GM12874 (cell line): ENCODE data around the gene PLCH2.

Experiments used
- TF ChIP-seq, protein P1 (sequence below): IDR thresholded peaks from 2 replicates; pipeline ENCODE4 v1.5.1; 2011; ENCODE audit warnings: low read depth, mild to moderate bottlenecking, control low read depth, low read length, moderate library complexity; ENCODE audit not compliant: insufficient read depth

PLCH2 gene

DNA sequence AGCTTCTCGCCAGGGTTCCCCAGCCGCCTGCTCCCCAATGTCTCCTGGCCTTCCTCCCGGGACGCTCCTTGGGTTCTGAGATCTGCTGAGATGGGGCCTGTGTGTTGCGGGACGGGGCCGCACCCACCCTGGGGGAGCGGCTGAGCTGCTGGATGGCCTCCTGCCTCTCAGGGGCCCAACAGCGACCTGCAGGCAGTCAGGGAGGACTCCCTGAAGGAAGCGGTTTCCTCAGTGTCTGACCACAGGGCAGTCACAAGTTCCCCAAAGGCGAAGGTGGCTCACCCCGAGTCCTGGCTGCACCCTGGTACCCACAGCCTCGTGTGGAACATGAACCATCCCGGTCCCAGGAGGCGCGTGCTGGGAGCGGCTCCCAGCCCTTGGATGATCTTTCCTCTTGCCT is 18.6 kb upstream of the PLCH2 start:
- TF ChIP-seq, protein P1, sequence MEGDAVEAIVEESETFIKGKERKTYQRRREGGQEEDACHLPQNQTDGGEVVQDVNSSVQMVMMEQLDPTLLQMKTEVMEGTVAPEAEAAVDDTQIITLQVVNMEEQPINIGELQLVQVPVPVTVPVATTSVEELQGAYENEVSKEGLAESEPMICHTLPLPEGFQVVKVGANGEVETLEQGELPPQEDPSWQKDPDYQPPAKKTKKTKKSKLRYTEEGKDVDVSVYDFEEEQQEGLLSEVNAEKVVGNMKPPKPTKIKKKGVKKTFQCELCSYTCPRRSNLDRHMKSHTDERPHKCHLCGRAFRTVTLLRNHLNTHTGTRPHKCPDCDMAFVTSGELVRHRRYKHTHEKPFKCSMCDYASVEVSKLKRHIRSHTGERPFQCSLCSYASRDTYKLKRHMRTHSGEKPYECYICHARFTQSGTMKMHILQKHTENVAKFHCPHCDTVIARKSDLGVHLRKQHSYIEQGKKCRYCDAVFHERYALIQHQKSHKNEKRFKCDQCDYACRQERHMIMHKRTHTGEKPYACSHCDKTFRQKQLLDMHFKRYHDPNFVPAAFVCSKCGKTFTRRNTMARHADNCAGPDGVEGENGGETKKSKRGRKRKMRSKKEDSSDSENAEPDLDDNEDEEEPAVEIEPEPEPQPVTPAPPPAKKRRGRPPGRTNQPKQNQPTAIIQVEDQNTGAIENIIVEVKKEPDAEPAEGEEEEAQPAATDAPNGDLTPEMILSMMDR: no peak

DNA sequence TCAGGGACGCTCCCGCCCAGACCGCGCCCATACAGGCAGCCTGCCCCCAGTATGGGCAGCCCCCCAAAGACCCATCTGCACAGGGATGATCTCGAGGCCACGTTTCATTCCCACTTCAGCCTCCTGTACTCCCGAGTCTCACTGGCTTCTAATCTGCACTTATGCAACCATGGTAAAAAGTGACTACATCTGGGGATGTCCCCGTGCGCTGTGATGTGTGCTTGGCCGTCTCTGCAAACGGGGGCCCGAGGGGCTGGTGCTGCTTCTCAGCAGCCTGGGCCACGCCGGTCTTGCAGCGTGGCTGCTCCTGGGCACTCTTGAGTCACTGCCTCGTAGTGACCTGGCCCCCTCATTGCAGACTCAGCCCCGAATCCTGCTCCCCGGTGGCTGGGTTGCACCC is 17.4 kb upstream of the PLCH2 start:
- TF ChIP-seq, protein P1: no peak

DNA sequence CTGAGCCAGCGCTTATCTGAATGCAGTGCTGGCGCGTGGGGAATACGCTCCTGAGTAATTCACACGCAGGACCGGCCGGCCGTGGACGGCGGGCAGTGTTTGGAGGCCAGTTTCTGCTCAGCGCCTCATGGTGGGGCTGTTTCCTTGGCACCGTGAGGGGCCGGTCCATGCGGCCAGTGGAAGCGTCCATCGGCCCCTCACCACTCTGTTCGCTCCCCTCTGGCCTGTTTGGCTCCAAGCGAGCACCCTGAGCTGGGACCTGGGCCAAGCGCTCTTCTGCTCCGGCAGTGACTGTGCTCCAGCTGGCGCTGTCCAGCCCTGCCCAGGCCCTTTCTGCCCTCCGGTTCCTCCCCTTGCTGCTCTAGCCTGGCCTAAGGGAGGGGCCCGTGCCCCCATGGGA is 16.3 kb upstream of the PLCH2 start:
- TF ChIP-seq, protein P1: no peak

DNA sequence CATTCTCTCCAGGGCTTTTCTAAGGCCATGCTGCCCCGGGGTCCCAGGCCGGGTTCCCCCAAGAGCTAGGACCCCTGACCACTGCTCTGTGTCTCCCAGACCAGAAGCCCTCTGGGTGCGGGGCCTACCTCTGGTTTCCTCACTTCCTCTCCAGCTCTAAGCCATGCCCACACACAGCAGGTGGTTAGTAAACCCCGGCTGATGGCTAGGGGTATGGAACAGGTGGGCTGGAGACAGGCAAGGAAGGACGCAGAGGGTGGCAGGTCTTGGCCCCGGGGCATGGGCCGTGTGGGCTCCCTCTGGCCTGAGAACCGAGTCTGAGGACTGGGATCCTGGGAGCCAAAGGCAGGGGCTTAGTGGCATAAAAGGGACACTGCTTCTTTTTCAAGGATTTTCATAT is 15.9 kb upstream of the PLCH2 start:
- TF ChIP-seq, protein P1: no peak

DNA sequence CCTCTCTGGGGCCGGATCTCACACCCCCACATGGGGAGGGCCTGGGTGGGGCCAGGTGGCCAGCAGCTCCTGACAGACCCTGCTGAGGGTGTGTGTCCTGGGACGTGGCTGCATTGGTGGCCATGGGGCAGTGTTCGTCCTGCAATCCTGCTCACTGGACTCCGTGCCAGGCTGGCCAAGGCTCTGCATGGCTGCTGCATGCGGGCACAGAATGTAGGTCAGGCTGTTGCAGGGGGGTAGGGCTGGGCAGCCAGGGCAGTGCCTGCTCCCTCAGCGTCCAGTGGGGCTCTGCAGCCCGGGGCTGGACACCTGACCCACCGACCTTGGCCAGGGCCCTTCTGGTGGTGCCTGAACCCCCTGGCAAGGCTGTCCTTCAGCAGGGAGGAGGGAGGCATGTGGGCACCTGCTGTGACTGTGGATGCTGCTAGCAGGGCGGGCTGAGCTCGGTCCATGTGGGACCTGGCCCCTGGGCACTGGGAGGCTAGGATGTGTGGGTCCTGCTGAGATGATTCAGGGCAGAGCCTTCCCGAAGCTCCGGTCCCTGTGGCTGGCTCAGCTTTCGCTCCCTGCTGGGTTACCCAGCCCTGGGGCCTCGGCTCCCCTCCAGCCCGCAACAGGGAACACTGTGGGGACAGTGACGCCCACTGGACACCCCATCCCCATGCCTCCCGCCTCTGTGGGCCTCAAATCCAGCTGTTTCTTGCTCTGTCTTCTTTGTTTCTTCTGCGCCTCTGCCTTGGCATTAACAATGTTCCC is 14.9 kb upstream of the PLCH2 start:
- TF ChIP-seq, protein P1: no peak

DNA sequence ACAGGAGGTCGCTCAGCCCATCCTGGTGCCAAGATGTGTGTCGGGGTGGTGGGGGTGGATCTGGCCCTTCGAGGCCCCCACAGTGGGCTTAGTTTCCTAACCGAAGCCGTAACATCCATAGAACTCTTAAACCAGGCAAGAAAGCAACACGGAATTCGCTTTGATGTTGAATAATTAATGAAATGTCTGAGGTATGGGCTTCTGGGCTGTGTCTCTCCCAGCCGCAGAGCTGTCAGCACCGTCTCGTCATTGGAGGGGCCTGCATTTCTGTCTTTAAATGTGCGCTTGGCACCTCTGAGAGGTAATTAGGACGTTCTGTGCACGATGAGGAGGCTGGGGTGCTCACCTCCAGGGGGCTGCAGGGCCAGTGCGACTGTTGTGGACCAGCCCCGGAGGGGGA is 13.3 kb upstream of the PLCH2 start:
- TF ChIP-seq, protein P1: no peak

DNA sequence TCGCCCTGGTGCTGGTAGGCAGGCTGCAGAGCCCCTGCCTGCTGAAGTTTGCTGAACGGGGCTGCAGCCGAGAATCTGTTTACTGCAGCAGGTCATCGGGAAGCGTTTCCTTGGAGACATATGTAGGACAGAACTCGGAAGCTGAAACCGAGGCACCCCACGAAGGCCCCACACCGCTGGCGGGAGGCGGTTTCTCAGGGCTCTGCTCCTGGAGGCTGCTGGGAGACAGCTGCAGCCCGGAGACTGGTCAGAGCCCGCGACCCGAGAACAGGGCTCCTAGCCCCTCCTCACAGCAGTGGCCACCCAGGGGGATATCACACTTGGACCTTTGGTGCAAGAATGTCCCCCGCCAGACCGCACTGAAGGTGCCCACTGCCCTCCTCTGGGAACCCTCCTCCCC is 12.7 kb upstream of the PLCH2 start:
- TF ChIP-seq, protein P1: no peak
